ENCODE data around the gene NKD2.

Gene NKD2

DNA sequence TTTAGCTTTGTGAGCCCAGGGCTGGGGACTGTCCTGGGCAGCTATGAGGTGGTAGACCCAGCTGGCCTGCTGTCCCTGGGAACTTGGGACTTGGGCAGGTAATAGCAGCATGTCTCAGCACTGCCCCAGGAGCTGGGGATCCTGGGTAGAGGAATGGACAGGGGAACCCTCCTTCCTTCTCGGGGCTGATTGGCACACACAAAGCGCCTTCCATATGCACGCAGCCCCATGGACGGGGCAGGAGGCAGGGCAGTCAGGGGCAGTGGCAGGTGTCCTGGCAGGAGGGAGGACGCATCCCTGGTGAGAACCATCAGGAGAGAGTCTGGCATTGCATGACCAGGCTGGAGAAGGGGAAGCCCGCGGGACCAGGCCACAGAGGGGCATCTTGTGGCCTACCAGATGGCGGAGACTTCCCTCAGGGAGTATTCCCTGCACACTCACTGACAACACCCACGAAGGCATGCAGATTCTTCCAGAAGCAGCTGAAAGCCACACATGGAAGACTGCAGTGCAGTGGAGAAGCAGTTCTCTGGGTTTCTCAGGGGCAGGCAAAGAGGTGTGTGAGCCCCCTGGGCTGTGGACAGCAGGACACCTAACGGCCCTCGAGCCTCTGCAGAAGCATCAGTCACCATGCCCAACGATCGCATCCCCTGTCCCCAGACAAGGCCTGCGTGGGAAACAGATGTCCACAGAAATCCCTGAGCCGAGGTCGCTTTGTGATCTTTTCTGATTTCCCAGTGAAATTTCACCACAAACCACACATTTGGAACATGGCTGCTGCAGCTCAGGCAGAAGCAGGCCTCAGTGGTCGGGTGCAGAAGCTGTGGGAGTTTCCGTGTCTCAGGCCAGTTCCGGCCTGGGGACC, 7.0 kb upstream of the NKD2 start:
- DNase-seq, result no peak

DNA sequence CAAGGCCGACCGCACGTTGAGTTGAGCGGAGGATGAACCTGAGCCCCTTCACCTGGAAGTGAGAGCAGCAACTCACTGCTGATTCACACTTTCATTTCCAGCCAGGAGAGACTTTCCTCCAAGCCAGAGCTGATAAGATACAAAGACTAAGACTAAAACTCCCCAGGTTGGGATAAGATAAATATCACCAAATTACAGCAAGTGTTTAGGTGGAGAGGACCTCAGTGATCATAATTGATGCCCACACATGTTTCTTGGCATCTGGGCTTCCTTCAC, 6.4 kb upstream of the NKD2 start:
- no peak for DNase-seq

DNA sequence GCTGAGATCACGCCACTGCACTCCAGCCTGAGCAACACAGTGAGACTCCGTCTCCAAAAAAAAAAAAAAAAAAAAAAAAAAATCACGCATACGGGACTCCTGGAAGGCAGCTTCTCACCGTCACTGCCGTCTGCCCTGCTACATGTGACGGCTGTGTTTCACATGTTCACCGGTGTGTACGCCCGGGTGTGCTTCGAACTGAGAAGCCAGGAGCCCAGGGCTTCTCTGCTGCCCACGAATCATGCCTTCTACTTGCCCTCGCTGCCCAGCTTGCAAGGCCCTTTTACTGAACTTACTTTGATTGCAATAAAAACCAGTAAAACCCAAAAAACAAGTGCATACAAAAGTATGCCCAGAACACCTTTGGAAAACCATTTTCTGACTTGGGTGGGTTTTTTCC, 5.8 kb upstream of the NKD2 start:
- no peak for DNase-seq

DNA sequence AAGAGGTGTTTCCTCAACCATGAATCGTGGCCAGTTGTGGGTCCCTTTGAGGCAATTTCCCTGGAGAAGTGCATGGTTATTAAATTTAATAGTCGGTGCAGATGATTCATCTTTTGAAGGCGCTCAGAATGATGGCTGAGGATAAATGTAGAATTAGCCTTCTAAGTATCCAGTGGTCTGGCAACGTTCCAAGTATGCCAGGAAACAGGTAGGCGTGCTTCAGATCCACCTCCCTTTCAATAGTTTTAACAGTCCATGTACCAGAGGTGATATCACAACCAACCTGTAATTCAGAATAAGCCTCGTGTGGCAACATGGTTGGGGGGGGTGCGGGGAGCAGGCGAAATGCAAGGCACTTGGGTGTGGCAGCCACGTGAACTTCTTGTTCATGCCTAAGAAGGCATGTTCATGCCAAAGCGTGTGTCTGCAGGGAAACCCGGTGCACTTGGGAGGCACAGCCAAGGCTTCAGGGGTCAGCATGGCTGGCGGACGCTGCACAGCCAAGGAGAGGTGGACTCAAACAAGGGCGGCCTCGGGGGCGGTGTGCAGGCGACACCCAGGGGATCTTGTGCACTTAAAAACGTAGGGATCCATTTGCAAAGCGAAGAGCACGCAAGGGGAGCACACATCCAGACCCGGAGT, 5.2 kb upstream of the NKD2 start:
- DNase-seq, result no peak

DNA sequence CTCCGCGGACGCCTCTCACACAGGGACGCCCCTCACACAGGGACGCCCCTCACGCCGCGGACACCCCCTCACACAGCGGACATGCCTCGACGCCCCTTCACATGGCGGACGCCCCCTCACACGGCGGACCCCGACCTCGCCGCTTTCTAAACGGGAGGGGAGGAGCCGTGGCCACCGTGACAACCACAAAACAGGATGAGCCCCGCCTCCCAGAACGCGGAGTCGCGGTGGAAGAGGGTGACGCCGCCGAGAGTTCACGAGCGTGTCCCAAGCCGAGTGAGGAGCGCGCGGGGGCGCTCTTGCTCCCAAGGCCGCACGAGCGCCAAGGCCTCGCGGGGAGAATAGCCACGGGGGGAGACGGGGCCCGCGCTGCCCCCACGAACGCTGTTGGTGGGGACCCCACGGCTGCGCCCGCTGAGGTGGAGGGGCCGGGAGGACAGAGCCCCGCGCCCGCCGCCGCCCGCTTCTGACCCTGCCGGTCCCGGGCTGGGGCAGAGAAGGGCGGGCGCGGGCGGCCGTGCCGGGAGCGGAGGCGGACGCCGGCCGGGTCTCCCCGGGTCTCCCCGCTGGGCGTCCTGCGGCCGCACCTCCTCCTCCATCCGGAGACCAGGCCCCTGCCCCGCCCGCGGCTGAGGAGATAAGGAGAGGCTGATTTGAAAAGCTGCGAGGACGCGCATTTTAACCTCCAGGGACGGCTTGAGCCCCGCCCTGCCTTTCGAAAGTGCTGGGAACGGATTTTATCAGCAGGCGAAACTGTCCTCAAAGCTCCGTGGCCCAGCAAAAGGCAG, 3.9 kb upstream of the NKD2 start:
- DNase-seq, result no peak

DNA sequence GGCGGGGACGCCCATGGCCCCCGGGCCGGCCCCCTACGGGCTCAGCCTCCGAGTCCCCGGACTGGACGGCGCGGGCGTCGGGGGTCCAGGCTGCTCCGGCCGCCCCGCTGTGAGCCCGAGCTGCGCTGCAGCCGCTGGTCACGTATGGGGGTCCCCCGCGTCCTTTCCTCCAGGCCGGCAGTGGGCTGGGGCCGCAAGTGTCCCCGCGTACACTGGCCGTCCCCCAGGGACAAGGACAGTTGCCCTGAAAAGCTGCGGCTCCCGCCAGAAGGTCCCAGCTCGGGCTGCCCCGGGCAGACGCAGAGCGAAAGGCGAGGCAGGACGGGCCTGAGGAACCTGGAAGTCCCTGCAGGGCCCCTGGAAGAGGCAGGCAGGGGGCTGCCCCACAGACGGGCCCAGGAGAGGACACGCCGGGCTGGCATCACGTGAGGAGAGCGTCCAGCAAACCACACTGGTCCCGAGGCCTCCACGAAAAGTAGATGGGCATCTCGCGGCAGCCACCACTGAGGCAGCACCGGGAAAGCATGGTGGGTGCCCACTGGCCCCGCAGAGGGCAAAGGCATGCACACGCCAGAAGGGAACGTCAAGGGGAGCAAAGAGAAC, 3.3 kb upstream of the NKD2 start:
- no peak for DNase-seq

DNA sequence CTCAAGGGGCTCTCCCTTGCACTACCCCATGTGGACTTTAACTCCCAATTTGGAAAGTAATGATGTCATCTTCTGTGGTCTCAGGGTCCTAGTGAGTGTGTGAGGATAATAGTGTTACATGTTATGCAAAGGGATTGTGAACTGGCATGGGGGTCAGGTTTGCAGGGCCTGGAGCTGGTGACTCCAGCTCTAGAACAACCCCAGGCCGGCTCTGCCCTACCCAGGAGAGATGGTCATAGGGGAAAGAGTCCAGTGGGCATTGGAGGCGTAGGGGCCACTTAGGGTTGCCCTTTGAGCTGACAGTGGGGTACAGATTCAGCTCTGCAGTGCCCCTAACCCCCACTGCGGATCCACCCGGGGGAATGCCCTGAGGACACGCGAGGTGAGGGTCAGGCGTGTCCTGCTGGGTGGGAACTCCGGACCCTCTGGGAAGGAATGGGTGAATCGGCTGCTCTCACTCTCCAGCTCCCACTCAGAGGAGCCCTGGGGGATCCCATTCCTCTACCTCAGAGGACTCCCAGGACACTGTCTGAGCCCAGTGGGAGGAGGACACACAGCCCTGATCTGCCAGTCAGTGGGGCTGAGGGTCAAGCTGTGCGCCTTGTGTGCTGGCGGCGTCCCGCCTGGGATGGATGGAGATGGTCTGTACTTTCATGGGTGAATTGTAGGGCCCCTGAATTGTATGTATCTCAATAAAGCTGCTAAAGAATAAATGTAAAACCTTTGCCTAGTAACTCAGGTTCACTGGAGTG, 2.5 kb upstream of the NKD2 start:
- DNase-seq, result no peak

DNA sequence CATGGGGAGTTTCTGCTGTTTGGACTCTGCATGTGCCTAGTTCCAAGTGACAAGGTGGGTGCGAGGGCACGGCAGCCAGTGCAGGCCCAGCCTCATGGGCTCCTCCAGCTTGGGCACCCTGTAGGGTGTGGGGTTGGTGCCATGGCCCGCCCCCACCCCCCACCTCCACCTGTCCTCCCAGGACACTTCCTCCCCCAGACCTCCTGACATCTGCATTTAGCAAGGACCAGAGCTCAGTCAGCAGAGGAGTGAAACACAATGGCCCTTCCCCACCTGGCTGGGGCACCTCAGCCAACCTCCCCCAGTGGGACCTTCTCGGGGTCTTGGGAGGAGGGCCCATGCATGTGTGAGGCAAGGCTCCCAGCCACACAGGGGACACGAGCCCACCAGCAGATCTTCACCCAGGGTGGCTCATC, 1.9 kb upstream of the NKD2 start:
- DNase-seq, result no peak

DNA sequence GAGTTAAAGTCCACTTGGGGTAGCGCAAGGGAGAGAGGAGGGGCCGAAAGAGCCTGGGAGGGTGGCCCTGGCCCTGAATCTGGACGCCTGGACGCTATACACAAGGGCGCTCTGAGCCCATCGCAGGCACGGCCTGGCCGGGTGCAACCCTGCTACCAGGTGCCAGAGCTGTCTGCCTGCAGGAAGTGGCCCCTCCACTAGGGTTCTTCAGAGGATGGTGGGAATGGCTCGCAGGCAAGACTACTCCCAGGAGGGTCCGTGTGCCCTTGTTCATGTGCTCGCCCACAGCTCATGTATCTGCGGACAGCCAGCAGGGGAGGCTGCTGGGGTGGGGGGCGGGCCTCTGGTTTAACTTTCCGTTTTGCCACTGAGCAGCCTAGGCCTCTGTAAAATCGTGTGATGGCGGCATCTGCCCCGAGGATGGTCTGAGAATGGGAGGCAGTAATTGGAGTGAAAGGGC, 1.4 kb upstream of the NKD2 start:
- DNase-seq, result no peak

DNA sequence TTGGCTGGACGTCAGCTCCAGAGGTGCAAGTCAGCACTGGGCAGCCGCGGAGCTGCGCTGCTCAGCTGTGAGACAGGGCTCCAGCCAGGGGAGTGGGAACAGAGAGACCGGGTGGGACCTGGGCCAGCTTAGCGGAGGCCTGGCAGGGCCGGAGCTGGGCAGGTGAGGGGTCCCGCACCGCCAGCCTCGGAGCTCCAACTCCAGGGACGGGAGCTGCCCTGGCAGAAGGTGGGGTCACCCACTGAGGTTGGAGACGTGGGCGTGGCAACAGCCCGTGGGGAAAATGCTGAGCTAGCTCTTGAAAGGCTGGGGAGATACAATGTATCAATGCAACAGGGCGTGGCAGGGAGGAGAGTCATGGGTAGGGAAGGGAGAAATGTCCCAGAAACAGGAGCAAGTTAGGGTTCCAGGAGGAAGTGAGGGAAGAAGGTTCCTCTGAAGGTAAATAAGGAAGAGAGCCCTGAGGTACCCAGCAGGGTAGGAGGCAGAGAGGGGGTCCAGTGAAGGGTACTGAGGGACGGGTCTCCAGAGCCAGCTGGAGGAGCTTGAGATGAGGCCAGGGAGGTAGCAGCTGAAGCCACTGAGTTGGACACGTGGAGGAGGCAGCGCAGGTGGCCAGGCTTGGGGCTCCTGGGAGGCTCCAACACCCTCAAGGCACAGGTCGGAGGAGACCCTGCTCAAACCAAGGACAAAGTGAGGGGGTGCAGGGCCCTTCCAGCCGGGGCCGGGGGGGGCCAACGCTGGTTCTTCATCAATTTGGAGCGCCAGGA, 736 bp upstream of the NKD2 start:
- no peak for DNase-seq

DNA sequence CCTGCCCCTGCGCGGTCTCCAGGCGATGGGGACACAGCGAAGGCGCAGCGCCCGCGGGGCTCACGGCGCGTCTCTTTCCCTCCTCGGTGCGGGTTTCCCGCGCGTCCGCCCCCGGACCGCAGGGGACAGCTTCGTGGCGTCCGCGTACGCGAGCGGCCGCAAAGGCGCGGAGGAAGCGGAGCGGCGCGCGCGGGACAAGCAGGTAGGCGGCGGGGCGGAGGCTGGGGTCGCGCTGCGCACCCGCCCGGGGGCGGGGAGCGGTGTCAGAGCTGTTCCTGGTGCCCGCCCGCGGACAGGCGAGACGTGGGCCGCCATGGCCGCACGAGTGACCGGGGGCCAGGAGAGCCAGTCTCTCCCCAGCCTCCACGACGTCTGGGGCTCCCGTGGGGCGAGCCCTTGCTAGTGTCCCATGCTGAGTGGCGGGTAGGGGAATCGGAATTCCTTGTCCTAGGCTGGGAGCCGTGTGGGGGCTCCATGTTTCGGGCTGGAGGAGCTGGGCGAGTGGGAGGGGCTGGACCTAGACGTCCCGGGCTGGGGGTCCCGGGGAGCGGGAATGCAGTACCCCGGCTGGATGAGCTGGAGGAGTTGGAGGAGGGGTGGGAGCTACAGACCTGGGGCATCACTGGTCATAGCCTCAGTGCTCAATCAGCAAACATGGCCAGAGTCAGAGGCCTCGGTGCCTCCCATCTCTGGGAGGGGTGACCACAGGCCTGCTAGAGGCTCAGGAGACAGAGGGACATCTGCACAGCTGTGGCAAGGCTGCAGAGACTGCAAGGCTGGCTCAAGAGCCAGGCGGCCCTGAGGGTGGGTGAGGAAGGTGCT, 968 bp downstream of the NKD2 start:
- no peak for DNase-seq

DNA sequence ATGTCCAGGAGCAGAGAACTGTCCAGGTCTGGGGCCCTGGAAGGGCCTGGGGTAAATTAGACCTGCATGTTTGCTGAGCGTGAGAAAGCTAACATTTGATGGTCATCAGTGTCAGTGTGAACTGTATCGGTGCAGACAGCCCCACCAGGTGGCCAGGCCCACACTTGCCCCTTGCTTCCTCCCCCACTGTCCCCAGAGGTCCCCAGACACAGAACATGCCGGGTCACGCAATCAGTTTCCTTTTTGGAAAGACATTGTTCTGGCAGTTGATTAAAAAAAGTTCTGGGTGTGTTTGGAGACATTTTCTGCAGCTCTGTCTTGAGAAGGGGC, 1.5 kb downstream of the NKD2 start:
- no peak for DNase-seq

DNA sequence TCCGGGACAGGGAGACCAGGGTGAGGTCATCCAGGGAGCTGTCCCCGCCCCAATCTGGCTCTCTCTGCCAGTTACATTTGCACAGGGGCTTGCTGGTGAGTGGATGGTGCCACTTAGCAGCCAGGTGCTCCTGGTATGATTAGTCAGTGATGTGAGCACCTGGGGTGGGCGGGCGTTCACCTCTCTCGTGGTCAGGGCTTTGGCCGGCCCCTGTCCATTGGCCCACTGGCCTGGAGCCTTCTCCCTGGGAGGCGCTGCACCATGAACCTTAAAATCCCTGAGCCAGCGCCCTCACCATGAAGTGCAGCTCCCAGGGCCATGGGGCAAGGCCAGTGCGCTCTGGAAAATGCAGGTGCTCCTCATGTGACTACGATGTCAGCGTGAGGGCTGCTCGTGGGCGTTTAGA, 2.0 kb downstream of the NKD2 start:
- DNase-seq, result no peak

DNA sequence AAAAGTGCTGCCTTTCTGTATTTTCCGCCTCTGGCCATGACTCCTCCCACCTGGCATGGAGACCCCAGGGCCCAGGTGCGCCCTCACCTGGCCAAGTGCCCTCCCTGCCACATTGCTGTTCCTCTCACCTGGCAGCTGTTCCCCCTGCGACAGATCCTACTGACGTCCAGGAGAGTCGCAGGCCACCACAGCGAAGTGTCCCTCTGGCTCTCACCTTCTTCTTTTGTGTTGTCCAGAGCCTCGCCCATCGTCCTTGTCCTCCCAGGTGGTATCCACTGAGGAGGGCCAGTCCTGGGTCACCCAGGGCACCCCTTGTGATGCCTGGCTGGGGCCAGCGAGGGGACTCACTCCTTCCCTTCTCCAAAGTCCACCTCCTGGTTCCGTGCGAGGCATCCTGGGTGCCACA, 2.6 kb downstream of the NKD2 start:
- no peak for DNase-seq

DNA sequence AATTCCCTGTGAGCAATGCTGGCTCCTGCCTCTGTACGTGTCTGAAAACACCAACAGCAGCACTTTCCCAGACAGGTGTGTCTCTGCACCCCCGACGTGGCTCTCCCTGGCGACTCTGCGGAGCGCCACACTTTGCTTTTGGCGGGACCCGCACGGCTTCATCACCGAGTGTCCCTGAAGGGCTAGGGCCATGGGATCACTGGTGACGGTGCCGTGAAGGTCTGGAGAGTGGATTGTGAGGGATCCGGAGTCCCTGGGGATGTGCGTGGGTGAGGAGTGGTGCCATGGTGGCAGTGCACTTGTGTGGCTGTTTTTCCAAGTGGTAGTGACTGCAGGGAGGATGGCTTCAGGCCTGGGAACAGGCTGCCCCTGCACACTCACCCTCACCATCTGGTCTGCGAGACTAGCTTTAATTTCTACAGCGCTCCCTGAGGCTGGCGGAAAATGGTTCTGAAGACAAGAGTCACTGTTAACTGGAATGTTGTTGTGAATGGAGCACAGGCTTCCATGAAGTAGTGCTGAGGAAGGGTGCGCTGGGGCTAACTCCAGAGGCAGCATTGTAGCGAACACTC, 3.2 kb downstream of the NKD2 start:
- no peak for DNase-seq

DNA sequence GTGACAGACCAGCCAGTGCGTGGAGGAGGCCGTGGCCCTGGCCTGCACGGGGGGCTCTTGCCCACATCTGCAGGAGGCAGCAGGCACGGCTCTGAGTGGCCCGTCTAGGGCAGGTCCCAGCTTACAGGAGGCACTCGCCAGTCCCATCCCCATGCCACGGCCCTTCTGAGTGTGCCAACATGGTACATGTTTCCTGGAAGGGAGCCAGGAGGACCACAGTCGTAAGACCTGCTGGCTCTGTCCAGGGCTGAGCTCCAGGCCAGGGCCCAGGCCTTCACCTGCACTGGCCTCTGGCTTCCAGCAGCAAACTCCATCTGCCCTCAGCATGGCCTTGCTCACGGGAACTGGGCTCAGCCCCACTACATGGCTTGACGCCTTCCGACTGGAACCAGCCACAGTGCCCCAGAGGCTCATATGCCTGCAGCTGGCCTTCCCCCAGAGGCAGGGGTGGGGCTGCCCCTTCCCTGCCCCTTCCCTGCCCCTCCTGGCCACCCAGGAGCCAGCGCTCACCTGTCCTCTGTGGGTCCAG, 3.8 kb downstream of the NKD2 start:
- DNase-seq, result no peak

DNA sequence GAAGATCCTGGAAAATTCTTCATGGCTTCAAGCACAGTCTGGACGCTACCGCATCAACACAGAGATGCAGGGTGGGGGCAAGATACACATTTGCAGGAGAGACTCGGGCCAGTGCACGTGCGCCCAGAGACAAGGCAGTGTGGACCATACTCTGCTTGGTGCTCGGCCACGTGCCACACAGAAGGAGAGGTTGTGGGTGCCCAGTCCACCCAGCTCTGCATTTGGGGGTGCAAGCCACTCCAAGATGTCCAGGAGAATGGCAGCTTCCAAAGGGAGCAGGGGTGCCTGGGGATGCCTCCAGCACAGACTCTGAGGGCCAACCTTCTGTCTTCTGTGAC, 4.3 kb downstream of the NKD2 start:
- no peak for DNase-seq

DNA sequence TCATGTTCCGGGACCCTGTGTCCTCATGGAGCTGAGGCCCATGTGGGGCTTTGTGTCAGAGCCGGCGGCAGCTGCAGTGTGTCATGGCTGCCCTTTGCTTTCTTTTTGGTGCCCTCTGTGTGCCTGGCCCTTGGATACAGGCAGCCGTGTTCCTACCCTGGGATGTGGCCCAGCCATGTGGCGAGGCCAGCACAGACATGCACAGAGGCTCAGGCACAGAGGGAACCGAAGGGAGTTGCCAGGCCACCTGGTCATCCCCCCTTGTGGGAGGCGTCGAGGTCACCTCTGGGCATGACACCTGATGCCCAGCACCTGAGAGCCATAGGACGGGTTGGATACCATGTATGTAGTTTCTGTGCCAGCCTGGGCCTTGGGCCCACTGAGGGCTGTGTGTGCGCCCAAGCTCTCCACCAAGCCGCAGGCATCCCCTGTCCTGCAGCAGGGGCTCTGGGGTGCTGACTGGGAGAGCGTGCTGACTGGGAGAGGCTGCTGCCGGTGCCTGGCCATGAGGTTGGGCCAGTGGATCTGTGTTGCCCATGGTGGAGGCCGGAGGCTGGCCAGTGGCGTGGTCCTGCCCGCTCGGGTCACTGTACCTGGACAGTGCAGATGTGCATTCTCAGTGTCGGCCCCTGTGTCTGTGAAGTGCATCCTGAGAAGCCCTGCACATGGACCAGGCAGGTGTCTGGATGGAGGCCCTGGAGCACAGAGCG, 4.8 kb downstream of the NKD2 start:
- no peak for DNase-seq

DNA sequence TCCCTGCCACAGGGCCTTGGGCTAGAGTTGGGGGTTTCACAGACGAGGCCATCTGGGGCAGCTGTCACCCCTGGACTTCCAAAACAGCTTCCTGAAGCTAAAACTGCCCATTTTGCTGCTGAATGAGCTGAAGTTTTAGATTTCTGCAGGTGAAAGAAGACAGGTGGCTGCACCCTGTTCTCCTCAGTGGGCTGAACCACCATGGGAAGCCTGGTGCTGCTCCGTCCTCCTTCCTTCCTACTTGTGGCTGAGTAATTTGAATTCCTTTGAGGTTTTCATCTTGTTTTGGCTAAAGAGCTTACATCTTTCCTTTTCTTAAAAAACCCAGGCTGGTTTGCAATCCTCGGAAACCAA, 5.3 kb downstream of the NKD2 start:
- no peak for DNase-seq

DNA sequence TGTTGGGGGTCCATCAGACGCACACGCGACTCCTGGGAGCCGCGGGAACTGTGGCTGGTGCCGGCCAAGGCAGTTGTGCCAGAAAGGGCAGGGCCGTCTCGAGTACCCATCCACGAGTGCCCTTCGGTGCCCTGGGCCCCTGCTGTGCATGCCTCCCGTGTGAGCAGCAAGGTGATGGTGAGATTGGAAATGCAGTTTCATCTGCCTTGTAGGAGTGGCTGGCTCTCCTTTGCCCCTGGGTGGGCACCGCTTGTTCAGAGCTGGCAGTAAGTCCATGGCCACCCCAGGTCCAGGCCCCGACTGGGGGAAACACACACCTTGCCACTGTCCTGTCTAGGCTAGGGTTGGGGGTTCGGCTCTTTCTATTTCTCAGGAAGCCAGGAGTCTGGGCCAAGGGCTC, 5.7 kb downstream of the NKD2 start:
- DNase-seq, result no peak

All from DMS 273 treated with DMSO at 0.1 percent for 48 hours (cell line).